SH-SY5Y (cell line): Measurements from ENCODE around the gene DSCAM.

ENCODE experiments used
- GATA2 ChIP-seq: IDR thresholded peaks from 2 replicates; pipeline ENCODE4 v1.6.1; 2011; ENCODE audit warnings: mild to moderate bottlenecking, low read depth, low read length
- GATA3 ChIP-seq: IDR thresholded peaks from 2 replicates; pipeline ENCODE4 v1.6.1; 2011; ENCODE audit warnings: low read depth, mild to moderate bottlenecking, low read length, moderate library complexity

GRCh38 chr21:40134731-40135492, 712.0 kb downstream of the DSCAM start:
- TF ChIP-seq GATA3 (no peak), GATA2 (no peak)
